ENCODE measurements around the gene TAS2R13.

The TAS2R13 gene

GRCh38 chr12:10873378-10873777, 36.0 kb downstream of the TAS2R13 start:
- DNase-seq (ENCODE audit: low read depth, low spot score): no peak

GRCh38 chr12:10867381-10867780, 42.0 kb downstream of the TAS2R13 start:
- DNase-seq (ENCODE audit: low read depth, low spot score): no peak

- no peak for DNase-seq (ENCODE audit: low read depth, low spot score)
Measured at GRCh38 chr12:10863512-10864218, 45.7 kb downstream of the TAS2R13 start.

- no peak for DNase-seq (ENCODE audit: low read depth, low spot score)
Measured at GRCh38 chr12:10861366-10861765, 48.0 kb downstream of the TAS2R13 start.

Measured in smooth muscle cell of the brain vasculature (primary cell).